ENCODE results near the gene TCF4.

TCF4 gene

GRCh38 chr18:55179835-55180234 lies 408.2 kb downstream of the TCF4 start:
- DNase-seq (ENCODE audit: low spot score) = no peak

GRCh38 chr18:55179425-55179824 lies 408.6 kb downstream of the TCF4 start:
- no peak for DNase-seq (ENCODE audit: low spot score)

GRCh38 chr18:55173291-55173690 lies 414.7 kb downstream of the TCF4 start:
- no peak for DNase-seq (ENCODE audit: low spot score)
